Measurements from ENCODE around the gene ZC3HAV1L. TPM values are rescaled to one million over a fixed set of nuclear protein-coding genes. Genes with fewer than 3 reads are reported as not detected.

The ZC3HAV1L gene
- total and polyA plus RNA-seq, 10 of the 15 experiments (the other 5 are each of a cell fraction or from before 2014, with no cell fraction given) = 0.09 to 16.3 (median 4.9) TPM

DNA sequence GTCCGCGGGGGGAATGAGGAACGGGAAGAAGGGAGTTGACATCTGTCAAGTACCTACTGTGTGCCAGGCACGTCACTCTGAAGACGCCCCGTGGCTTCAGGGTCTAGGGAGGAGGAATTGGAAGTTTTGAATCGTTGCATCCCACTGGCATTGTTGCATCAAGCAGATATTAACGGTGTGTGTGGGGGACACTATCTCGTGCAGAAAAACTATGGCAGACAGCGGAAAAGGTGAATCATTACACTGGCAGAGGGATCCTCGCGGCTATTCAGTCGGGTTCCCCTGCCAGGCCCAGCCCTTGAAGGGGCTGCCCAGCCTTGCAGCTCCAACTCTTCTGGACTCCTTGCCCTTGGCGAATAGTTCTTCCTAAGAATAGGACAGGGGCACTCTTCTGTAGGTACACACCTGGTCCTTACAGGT, 53.6 kb downstream of the ZC3HAV1L start:
- no peak overlapping the region for H3K4me3 ChIP-seq
- peak overlapping the region; percentile 95 for H3K4me2 ChIP-seq (ENCODE audit: control insufficient read depth, insufficient read depth)
- no peak for ATAC-seq
- BruUV-seq (replicated peaks) = no TSS peak
- H3K4me1 ChIP-seq (ENCODE audit: control insufficient read depth, insufficient read depth, low read length) = no peaks in the 10 kb centered on the region
- in situ Hi-C loops (cut with MboI) (loop anchor here (5.0 kb wide), 1 partner anchor 95 kb away; no protein-coding TSS in a partner anchor), intact Hi-C loops (cut with micrococcal nuclease; ENCODE audit: unreplicated experiment) (no loop called here)
- RAD21 ChIA-PET (ENCODE audit: unreplicated experiment) = interaction anchor here (0.6 to 0.7 kb wide), 2 partner anchors 96 to 595 kb away, joined by 3 read pairs; no protein-coding TSS in a partner anchor
- H3K36me3 ChIP-seq (ENCODE audit: control insufficient read depth in 2 of 2, insufficient read depth in 2 of 2, low read length in 1 of 2) = no peaks in the 10 kb centered on the region
- no peak overlapping the region for H2AFZ ChIP-seq (ENCODE audit: control insufficient read depth, low read depth, low read length)
- H3K9ac ChIP-seq (ENCODE audit: control insufficient read depth, insufficient read depth, low read length) = no peak overlapping the region
- SMC1A ChIA-PET (ENCODE audit: uncharacterized antibody, unreplicated experiment) = interaction anchor here (1.8 kb wide), 1 partner anchor 96 kb away, joined by 9 read pairs; no protein-coding TSS in a partner anchor
- peaks cover 8% of the 10 kb centered on the region in 2 experiments for H3K27me3 ChIP-seq (replicated peaks in 1 of 2; ENCODE audit: control insufficient read depth in 2 of 2, insufficient read depth in 2 of 2, low read length in 1 of 2)
- FAIRE-seq = no peak
- DNase-seq (ENCODE audit: low read depth, low spot score) = no peak
- CTCF ChIA-PET = interaction anchor here (0.5 to 1.4 kb wide), 2 partner anchors 96 to 814 kb away, joined by 3 to 6 read pairs; no protein-coding TSS in a partner anchor
- H3K79me2 ChIP-seq (ENCODE audit: control insufficient read depth, insufficient read depth, low read length) = no peaks in the 10 kb centered on the region
- no peak overlapping the region for H3K27ac ChIP-seq (ENCODE audit: control insufficient read depth, insufficient read depth)
- H4K20me1 ChIP-seq (ENCODE audit: control insufficient read depth, insufficient read depth) = no peaks in the 10 kb centered on the region
- no peaks in the 10 kb centered on the region for H3K9me3 ChIP-seq (replicated peaks; ENCODE audit: control insufficient read depth, insufficient read depth, low read length)
- POLR2A ChIA-PET = no interaction called here
- TF ChIP-seq DPF2 (IDR thresholded peaks at IDR 0.05) = no peak
- TF ChIP-seq, protein P1, sequence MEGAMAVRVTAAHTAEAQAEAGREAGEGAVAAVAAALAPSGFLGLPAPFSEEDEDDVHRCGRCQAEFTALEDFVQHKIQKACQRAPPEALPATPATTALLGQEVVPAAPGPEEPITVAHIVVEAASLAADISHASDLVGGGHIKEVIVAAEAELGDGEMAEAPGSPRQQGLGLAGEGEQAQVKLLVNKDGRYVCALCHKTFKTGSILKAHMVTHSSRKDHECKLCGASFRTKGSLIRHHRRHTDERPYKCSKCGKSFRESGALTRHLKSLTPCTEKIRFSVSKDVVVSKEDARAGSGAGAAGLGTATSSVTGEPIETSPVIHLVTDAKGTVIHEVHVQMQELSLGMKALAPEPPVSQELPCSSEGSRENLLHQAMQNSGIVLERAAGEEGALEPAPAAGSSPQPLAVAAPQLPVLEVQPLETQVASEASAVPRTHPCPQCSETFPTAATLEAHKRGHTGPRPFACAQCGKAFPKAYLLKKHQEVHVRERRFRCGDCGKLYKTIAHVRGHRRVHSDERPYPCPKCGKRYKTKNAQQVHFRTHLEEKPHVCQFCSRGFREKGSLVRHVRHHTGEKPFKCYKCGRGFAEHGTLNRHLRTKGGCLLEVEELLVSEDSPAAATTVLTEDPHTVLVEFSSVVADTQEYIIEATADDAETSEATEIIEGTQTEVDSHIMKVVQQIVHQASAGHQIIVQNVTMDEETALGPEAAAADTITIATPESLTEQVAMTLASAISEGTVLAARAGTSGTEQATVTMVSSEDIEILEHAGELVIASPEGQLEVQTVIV (IDR thresholded peaks at IDR 0.05; ENCODE audit: borderline replicate concordance, partially characterized antibody) = no peak
- TF ChIP-seq WRNIP1 (IDR thresholded peaks at IDR 0.05; ENCODE audit: borderline replicate concordance, low read depth, low read length) = no peak
- WGBS (ENCODE audit: insufficient coverage, insufficient replicate concordance, low lambda C conversion rate, missing lambda C conversion rate) = 55% methylated on average over 14 of the region's 14 CpGs
